Vagina (tissue), 2 donors: ENCODE data around the gene SERP2.

Experiments
- POLR2A ChIP-seq, 2 donors: fragments of 450-650 bp; IDR thresholded peaks; one replicate each; pipeline ENCODE4 v1.6.1; 2017; ENCODE audit warnings: antibody characterized with exemption in 2 of 2, mild to moderate bottlenecking in 2 of 2, moderate library complexity in 2 of 2
- POLR2AphosphoS5 ChIP-seq, 2 donors: sonication (generic); formaldehyde crosslinking; IDR thresholded peaks; one replicate each; pipeline ENCODE4 v1.9.0; 2017; ENCODE audit warnings: antibody characterized with exemption in 2 of 2, mild to moderate bottlenecking in 2 of 2, low read depth in 1 of 2; ENCODE audit not compliant: insufficient read depth in 1 of 2
- TF ChIP-seq, protein P1 (sequence below), 3 experiments: fragments of 450-650 bp in 2 of 3; fragments of 200-600 bp in 1 of 3; sonication (generic) in 1 of 3; IDR thresholded peaks; one replicate each; pipeline ENCODE4 v1.5.1; 2017 to 2019; ENCODE audit warnings: antibody characterized with exemption in 3 of 3, mild to moderate bottlenecking in 2 of 3, moderate library complexity in 2 of 3

DNA sequence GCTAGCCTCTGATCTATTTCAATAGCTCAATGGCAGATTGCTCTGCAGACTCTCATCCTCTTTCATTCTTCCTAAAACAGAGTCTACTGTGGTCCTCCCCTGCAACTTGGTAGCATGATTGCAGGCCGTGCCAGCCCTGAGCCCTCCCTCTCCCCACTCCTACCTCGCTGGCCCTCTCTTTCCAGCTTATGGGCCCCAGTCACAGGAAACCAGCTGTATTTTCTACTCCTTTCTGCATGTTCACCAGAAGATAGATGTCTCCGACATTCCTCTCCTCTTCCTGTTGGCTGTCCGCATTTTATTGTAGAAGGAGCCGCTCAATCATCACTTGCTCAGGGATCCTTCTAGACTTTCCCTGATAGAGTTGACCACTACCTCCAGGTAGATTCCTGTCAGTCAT, 50.2 kb downstream of the SERP2 start:
- TF ChIP-seq POLR2A (IDR thresholded peaks at IDR 0.05) (no peak), POLR2AphosphoS5 (IDR thresholded peaks at IDR 0.05; ENCODE audit: insufficient read depth in 1 of 2, low read depth in 1 of 2) (no peak)
- TF ChIP-seq, protein P1, sequence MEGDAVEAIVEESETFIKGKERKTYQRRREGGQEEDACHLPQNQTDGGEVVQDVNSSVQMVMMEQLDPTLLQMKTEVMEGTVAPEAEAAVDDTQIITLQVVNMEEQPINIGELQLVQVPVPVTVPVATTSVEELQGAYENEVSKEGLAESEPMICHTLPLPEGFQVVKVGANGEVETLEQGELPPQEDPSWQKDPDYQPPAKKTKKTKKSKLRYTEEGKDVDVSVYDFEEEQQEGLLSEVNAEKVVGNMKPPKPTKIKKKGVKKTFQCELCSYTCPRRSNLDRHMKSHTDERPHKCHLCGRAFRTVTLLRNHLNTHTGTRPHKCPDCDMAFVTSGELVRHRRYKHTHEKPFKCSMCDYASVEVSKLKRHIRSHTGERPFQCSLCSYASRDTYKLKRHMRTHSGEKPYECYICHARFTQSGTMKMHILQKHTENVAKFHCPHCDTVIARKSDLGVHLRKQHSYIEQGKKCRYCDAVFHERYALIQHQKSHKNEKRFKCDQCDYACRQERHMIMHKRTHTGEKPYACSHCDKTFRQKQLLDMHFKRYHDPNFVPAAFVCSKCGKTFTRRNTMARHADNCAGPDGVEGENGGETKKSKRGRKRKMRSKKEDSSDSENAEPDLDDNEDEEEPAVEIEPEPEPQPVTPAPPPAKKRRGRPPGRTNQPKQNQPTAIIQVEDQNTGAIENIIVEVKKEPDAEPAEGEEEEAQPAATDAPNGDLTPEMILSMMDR (IDR thresholded peaks at IDR 0.05): no peak
